ENCODE measurements around the gene LVRN.

DNA sequence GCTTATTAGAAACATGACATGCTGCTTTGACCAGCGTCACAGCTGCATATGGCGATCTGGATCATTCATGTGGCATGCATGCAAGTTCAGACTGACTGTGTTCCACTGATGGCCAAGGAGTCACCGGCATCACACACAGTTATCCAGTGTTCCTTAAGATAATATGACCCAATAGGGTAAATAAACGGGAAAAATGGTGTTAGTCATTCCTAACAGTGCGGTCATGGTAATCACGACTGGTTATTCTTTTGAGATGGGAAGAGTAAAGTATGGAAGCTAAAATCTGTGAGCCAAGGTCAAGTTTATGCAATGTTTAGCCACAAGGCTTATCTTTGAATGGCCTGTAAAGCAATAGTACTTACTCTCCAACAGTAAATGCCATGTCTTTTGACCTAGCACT, 29.3 kb upstream of the LVRN start:
- TF ChIP-seq, protein P1, sequence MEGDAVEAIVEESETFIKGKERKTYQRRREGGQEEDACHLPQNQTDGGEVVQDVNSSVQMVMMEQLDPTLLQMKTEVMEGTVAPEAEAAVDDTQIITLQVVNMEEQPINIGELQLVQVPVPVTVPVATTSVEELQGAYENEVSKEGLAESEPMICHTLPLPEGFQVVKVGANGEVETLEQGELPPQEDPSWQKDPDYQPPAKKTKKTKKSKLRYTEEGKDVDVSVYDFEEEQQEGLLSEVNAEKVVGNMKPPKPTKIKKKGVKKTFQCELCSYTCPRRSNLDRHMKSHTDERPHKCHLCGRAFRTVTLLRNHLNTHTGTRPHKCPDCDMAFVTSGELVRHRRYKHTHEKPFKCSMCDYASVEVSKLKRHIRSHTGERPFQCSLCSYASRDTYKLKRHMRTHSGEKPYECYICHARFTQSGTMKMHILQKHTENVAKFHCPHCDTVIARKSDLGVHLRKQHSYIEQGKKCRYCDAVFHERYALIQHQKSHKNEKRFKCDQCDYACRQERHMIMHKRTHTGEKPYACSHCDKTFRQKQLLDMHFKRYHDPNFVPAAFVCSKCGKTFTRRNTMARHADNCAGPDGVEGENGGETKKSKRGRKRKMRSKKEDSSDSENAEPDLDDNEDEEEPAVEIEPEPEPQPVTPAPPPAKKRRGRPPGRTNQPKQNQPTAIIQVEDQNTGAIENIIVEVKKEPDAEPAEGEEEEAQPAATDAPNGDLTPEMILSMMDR (IDR thresholded peaks at IDR 0.05) = no peak
- TF ChIP-seq POLR2A (IDR thresholded peaks at IDR 0.05) = no peak
